HCT116 (cell line): Measurements from ENCODE around the gene OTUD4. TPM values are rescaled to one million over a fixed set of nuclear protein-coding genes. Genes with fewer than 3 reads are reported as not detected.

Experiments used
- ATAC-seq: fragments of 200-7000 bp; cut with Tn5 transposase; 2 replicates; pipeline ENCODE4 v1.9.1; 2020; ENCODE audit warnings: mild to moderate bottlenecking, moderate library complexity
- BruUV-seq: library from RNA; stranded (reverse); fragments of 400-500 nt; replicated peaks from 2 replicates; lab custom pipeline; 2021; lab: Mats Ljungman, UMichigan
- CTCF ChIA-PET: fragments of 300-600 bp; sonication (Branson Sonifier 250); formaldehyde crosslinking; loops from one replicate; lab custom pipeline; 2021; ENCODE audit warnings: antibody characterized with exemption; lab: Charles Lee
- POLR2A ChIA-PET: fragments of 300-600, 350-600 bp; sonication (Branson Sonifier 250); formaldehyde crosslinking; loops from one replicate; lab custom pipeline; 2021; ENCODE audit warnings: antibody characterized with exemption; lab: Charles Lee
- RAD21 ChIA-PET, 2 experiments: fragments of 300-600 bp; sonication (Branson Sonifier 250); formaldehyde crosslinking; loops; one replicate each; lab custom pipeline; 2023; ENCODE audit warnings: low total read pairs in 2 of 2; ENCODE audit not compliant: uncharacterized antibody in 2 of 2, unreplicated experiment in 2 of 2, low non-redundant PET in 1 of 2; lab: Charles Lee
- DNase-seq: peaks from one replicate; pipeline ENCODE4 v3.0.0-alpha.2; 2010; ENCODE audit warnings: low read depth, low spot score
- H2AFZ ChIP-seq: fragments of 200-600 bp; shearing (Covaris generic), sonication (generic); 2 replicates; pipeline ENCODE4 v1.6.1; 2017; ENCODE audit warnings: low read depth, mixed run types, mixed read lengths, antibody characterized with exemption, low read length; ENCODE audit not compliant: poor library complexity, severe bottlenecking
- H3K27ac ChIP-seq: 2 replicates; pipeline ENCODE4 v1.5.1; 2012; ENCODE audit warnings: low read depth, low read length
- H3K27me3 ChIP-seq: fragments of 200-600 bp; sonication (generic); 2 replicates; pipeline ENCODE4 v1.6.1; 2016; ENCODE audit warnings: mixed run types, low read length, mixed read lengths; ENCODE audit not compliant: insufficient read depth
- H3K36me3 ChIP-seq, 2 experiments: fragments of 200-500 bp in 1 of 2; fragments of 200-600 bp in 1 of 2; sonication (Bioruptor generic) in 1 of 2; sonication (generic) in 1 of 2; 2 replicates each; pipeline versions ENCODE4 v1.5.1 to v1.6.1; 2014 to 2016; ENCODE audit warnings: low read length in 2 of 2, inconsistent platforms in 1 of 2, mixed read lengths in 1 of 2, mixed run types in 1 of 2; ENCODE audit not compliant: insufficient read depth in 2 of 2, control insufficient read depth in 1 of 2
- H3K4me1 ChIP-seq, 2 experiments: fragments of 200-600 bp in 1 of 2; sonication (generic) in 1 of 2; 2 replicates each; pipeline versions ENCODE4 v1.5.1 to v1.6.1; 2012 to 2017; ENCODE audit warnings: low read length in 2 of 2, inconsistent platforms in 1 of 2, mild to moderate bottlenecking in 1 of 2, mixed read lengths in 1 of 2, mixed run types in 1 of 2, moderate library complexity in 1 of 2; ENCODE audit not compliant: insufficient read depth in 2 of 2, control insufficient read depth in 1 of 2
- H3K4me2 ChIP-seq: fragments of 200-600 bp; sonication (generic); 2 replicates; pipeline ENCODE4 v1.6.1; 2017; ENCODE audit warnings: mixed run types, low read length, mixed read lengths
- H3K4me3 ChIP-seq, 2 experiments: fragments of 200-600 bp in 1 of 2; sonication (generic) in 1 of 2; replicated peaks in 1 of 2; 2 replicates each; pipeline ENCODE4 v1.5.1; 2011 to 2016; ENCODE audit warnings: low read length in 2 of 2, control low read depth in 1 of 2, low read depth in 1 of 2, mild to moderate bottlenecking in 1 of 2, mixed read lengths in 1 of 2, mixed run types in 1 of 2
- H3K79me2 ChIP-seq: fragments of 200-600 bp; sonication (generic); 2 replicates; pipeline ENCODE4 v1.6.1; 2017; ENCODE audit warnings: mild to moderate bottlenecking, mixed run types, low read length, moderate library complexity, mixed read lengths; ENCODE audit not compliant: insufficient read depth
- H3K9ac ChIP-seq: fragments of 200-600 bp; sonication (generic); 2 replicates; pipeline ENCODE4 v1.6.1; 2016; ENCODE audit warnings: low read length, mixed read lengths
- H3K9me2 ChIP-seq: fragments of 200-600 bp; sonication (generic), shearing (Covaris generic); 2 replicates; pipeline ENCODE4 v1.6.1; 2017; ENCODE audit warnings: mixed run types, mild to moderate bottlenecking, moderate library complexity; ENCODE audit not compliant: insufficient read depth
- H3K9me3 ChIP-seq, 2 experiments: fragments of 200-500 bp in 1 of 2; fragments of 200-600 bp in 1 of 2; sonication (Bioruptor generic) in 1 of 2; sonication (generic) in 1 of 2; 2 replicates each; pipeline ENCODE4 v1.6.1; 2014 to 2017; ENCODE audit warnings: low read length in 2 of 2, mixed read lengths in 2 of 2, inconsistent platforms in 1 of 2, low read depth in 1 of 2, mild to moderate bottlenecking in 1 of 2, mixed run types in 1 of 2, moderate library complexity in 1 of 2; ENCODE audit not compliant: control insufficient read depth in 1 of 2, insufficient read depth in 1 of 2
- H4K20me1 ChIP-seq: fragments of 200-600 bp; sonication (generic), shearing (Covaris generic); 2 replicates; pipeline ENCODE4 v1.6.1; 2017; ENCODE audit warnings: mixed run types, mild to moderate bottlenecking, moderate library complexity; ENCODE audit not compliant: insufficient read depth
- ATF3 ChIP-seq: IDR thresholded peaks from 2 replicates; pipeline ENCODE4 v1.6.1; 2012
- CBX3 ChIP-seq: IDR thresholded peaks from 2 replicates; pipeline ENCODE4 v1.6.1; 2012; ENCODE audit warnings: low read depth
- CTCF ChIP-seq, 3 experiments: fragments of 200-600 bp in 1 of 3; sonication (generic) in 1 of 3; IDR thresholded peaks in 2 of 3; conservative IDR thresholded peaks in 1 of 3; 2 replicates each; pipeline ENCODE4 v1.5.1; 2012 to 2017; ENCODE audit warnings: low read depth in 2 of 3, low read length in 2 of 3, antibody characterized with exemption in 1 of 3, borderline replicate concordance in 1 of 3, control low read depth in 1 of 3, mild to moderate bottlenecking in 1 of 3, mixed read lengths in 1 of 3, mixed run types in 1 of 3, moderate library complexity in 1 of 3; ENCODE audit not compliant: insufficient read depth in 1 of 3
- EGR1 ChIP-seq: IDR thresholded peaks from 2 replicates; pipeline ENCODE4 v1.6.1; 2012; ENCODE audit warnings: low read depth
- ELF1 ChIP-seq: IDR thresholded peaks from 2 replicates; pipeline ENCODE4 v1.6.1; 2012; ENCODE audit warnings: low read depth, borderline replicate concordance
- EZH2 ChIP-seq: fragments of 200-600 bp; sonication (generic); IDR thresholded peaks from 2 replicates; pipeline ENCODE4 v1.6.1; 2017; ENCODE audit warnings: antibody characterized with exemption, mixed run types
- EZH2phosphoT487 ChIP-seq: fragments of 200-600 bp; IDR thresholded peaks from 2 replicates; pipeline ENCODE4 v1.6.1; 2018; ENCODE audit warnings: antibody characterized with exemption, borderline replicate concordance
- JUND ChIP-seq: IDR thresholded peaks from 2 replicates; pipeline ENCODE4 v1.6.1; 2012
- POLR2A ChIP-seq: IDR thresholded peaks from 2 replicates; pipeline ENCODE4 v1.7.0; 2011; ENCODE audit warnings: borderline replicate concordance; ENCODE audit not compliant: insufficient read depth, insufficient read length; ENCODE audit errors: extremely low read depth
- POLR2AphosphoS5 ChIP-seq: IDR thresholded peaks from 2 replicates; pipeline ENCODE4 v1.6.1; 2011; ENCODE audit warnings: mild to moderate bottlenecking, low read depth, low read length, moderate library complexity
- RAD21 ChIP-seq: IDR thresholded peaks from 2 replicates; pipeline ENCODE4 v1.6.1; 2012; ENCODE audit warnings: low read depth, mild to moderate bottlenecking
- SIN3A ChIP-seq: IDR thresholded peaks from 2 replicates; pipeline ENCODE4 v1.6.1; 2012; ENCODE audit warnings: low read depth
- SP1 ChIP-seq: IDR thresholded peaks from 2 replicates; pipeline ENCODE4 v1.6.1; 2012; ENCODE audit warnings: low read depth
- SRF ChIP-seq: IDR thresholded peaks from 2 replicates; pipeline ENCODE4 v1.6.1; 2012; ENCODE audit warnings: low read depth
- TCF7L2 ChIP-seq: IDR thresholded peaks from 2 replicates; pipeline ENCODE4 v1.7.0; 2011; ENCODE audit warnings: borderline replicate concordance, inconsistent platforms; ENCODE audit not compliant: insufficient read depth, insufficient read length; ENCODE audit errors: extremely low read depth
- YY1 ChIP-seq: IDR thresholded peaks from 2 replicates; pipeline ENCODE4 v1.6.1; 2011; ENCODE audit warnings: low read length, low read depth, moderate library complexity, mild to moderate bottlenecking; ENCODE audit not compliant: insufficient replicate concordance; ENCODE audit errors: extremely low read depth
- ZFX ChIP-seq: fragments of 450-650 bp; IDR thresholded peaks from 2 replicates; pipeline ENCODE4 v1.6.1; 2017
- ZNF274 ChIP-seq: fragments of 200-500 bp; sonication (Bioruptor generic); IDR thresholded peaks from 2 replicates; pipeline ENCODE4 v1.6.1; 2014; ENCODE audit warnings: mild to moderate bottlenecking, low read depth, low read length, inconsistent platforms
- intact Hi-C: fragments of 100-400 bp; cut with micrococcal nuclease; formaldehyde crosslinking; loops from 2 replicates; pipeline ENCODE4 v1.10.0; 2022
- total RNA-seq: library from RNA; stranded (reverse); gene quantifications from one replicate; pipeline ENCODE4 v1.2.1, GENCODE V29; 2021; ENCODE audit not compliant: unreplicated experiment
- TF ChIP-seq, protein P1 (sequence below): IDR thresholded peaks from 2 replicates; pipeline ENCODE4 v1.6.1; 2012
- TF ChIP-seq, protein P2 (sequence below): IDR thresholded peaks from 2 replicates; pipeline ENCODE4 v1.6.1; 2011; ENCODE audit warnings: mild to moderate bottlenecking, low read length, moderate library complexity; ENCODE audit not compliant: insufficient replicate concordance; ENCODE audit errors: extremely low read depth

Gene OTUD4
- total RNA-seq, 1 experiment from 2014 or later, result 37.2 TPM

GRCh38 chr4:145132511-145133098 is 47.8 kb downstream of the OTUD4 start:
- H3K4me1 ChIP-seq, result no peaks in the 10 kb centered on the region
- H3K27ac ChIP-seq, result no peak overlapping the region
- no TSS peak for BruUV-seq
- H3K79me2 ChIP-seq, result peaks cover 15% of the 10 kb centered on the region; the same call in 1 of the 2 replicates
- H4K20me1 ChIP-seq, result peaks cover 10% of the 10 kb centered on the region; the same call in 1 of the 2 replicates
- ChIA-PET CTCF (interaction anchor here (0.9 kb wide), 1 partner anchor 28 kb away, joined by 3 read pairs; no protein-coding TSS in a partner anchor), RAD21 (no interaction called here), POLR2A (no interaction called here)
- no peak overlapping the region for H3K4me2 ChIP-seq
- H3K9me3 ChIP-seq, result no peaks in the 10 kb centered on the region
- H3K9ac ChIP-seq, result no peak overlapping the region
- no peaks in the 10 kb centered on the region for H3K9me2 ChIP-seq
- ATAC-seq (no peak; the same call in 1 of the 2 replicates), DNase-seq (no peak)
- no peak for TF ChIP-seq JUND
- no peak for TF ChIP-seq YY1
- no peak for TF ChIP-seq SP1
- no peak for TF ChIP-seq POLR2AphosphoS5
- TF ChIP-seq, protein P1, sequence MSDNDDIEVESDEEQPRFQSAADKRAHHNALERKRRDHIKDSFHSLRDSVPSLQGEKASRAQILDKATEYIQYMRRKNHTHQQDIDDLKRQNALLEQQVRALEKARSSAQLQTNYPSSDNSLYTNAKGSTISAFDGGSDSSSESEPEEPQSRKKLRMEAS, result no peak
- no peak for TF ChIP-seq ZNF274
- no peak for TF ChIP-seq ELF1
- TF ChIP-seq ZFX, result no peak
- TF ChIP-seq RAD21, result no peak
- TF ChIP-seq ATF3, result no peak
- TF ChIP-seq EZH2, result no peak
- TF ChIP-seq EGR1, result no peak
- TF ChIP-seq, protein P2, sequence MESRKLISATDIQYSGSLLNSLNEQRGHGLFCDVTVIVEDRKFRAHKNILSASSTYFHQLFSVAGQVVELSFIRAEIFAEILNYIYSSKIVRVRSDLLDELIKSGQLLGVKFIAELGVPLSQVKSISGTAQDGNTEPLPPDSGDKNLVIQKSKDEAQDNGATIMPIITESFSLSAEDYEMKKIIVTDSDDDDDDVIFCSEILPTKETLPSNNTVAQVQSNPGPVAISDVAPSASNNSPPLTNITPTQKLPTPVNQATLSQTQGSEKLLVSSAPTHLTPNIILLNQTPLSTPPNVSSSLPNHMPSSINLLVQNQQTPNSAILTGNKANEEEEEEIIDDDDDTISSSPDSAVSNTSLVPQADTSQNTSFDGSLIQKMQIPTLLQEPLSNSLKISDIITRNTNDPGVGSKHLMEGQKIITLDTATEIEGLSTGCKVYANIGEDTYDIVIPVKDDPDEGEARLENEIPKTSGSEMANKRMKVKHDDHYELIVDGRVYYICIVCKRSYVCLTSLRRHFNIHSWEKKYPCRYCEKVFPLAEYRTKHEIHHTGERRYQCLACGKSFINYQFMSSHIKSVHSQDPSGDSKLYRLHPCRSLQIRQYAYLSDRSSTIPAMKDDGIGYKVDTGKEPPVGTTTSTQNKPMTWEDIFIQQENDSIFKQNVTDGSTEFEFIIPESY, result no peak
- no peak for TF ChIP-seq POLR2A
- no peak for TF ChIP-seq SIN3A
- TF ChIP-seq TCF7L2, result no peak
- no peak for TF ChIP-seq CBX3
- no peak for TF ChIP-seq SRF
- no peak for TF ChIP-seq CTCF (IDR thresholded peaks at IDR 0.05 in 2 of 3, conservative IDR thresholded peaks at IDR 0.05 in 1 of 3; ENCODE audit: borderline replicate concordance in 1 of 3, insufficient read depth in 1 of 3, low read depth in 2 of 3, low read length in 2 of 3)
- TF ChIP-seq EZH2phosphoT487, result no peak
- H2AFZ ChIP-seq, result no peak overlapping the region
- H3K36me3 ChIP-seq, result peaks cover 13 to 37% of the 10 kb centered on the region in 2 experiments; a peak in 3 of 4 replicates
- no peaks in the 10 kb centered on the region for H3K27me3 ChIP-seq
- no peak overlapping the region for H3K4me3 ChIP-seq
- intact Hi-C loops, result no loop called here
